Suprapubic skin (tissue), 4 donors: ENCODE results near the gene KANSL2.

Experiments
- CTCF ChIP-seq, 2 donors: fragments of 200-600 bp in 1 of 2; fragments of 450-650 bp in 1 of 2; sonication (generic) in 1 of 2; IDR thresholded peaks; one replicate each; pipeline ENCODE4 v1.5.1; 2016 to 2019; ENCODE audit warnings: antibody characterized with exemption in 2 of 2, mild to moderate bottlenecking in 1 of 2, moderate library complexity in 1 of 2
- EP300 ChIP-seq: sonication (generic); formaldehyde crosslinking; IDR thresholded peaks from one replicate; pipeline ENCODE4 v1.6.1; 2017; ENCODE audit warnings: antibody characterized with exemption
- POLR2A ChIP-seq, 2 donors: fragments of 450-650 bp; IDR thresholded peaks; one replicate each; pipeline ENCODE4 v1.6.1; 2017; ENCODE audit warnings: antibody characterized with exemption in 2 of 2, mild to moderate bottlenecking in 2 of 2, moderate library complexity in 2 of 2
- POLR2AphosphoS5 ChIP-seq, 3 donors: sonication (generic); formaldehyde crosslinking; IDR thresholded peaks; one replicate each; pipeline ENCODE4 v1.6.1; 2017; ENCODE audit warnings: antibody characterized with exemption in 3 of 3

- no peak for TF ChIP-seq EP300
- TF ChIP-seq CTCF (IDR thresholded peaks at IDR 0.05) = no peak
- no peak for TF ChIP-seq POLR2AphosphoS5 (IDR thresholded peaks at IDR 0.05)
- no peak for TF ChIP-seq POLR2A (IDR thresholded peaks at IDR 0.05)
These were observed 9.0 kb upstream of the KANSL2 start for GRCh38 chr12:48690990-48691389.
